ENCODE data around the gene STAT1. TPM values are rescaled to one million over a fixed set of nuclear protein-coding genes. Genes with fewer than 3 reads are reported as not detected.

STAT1 gene
- total and polyA plus RNA-seq, 2 donors (not counting 1 experiment from before 2014, with no cell fraction given): 128 to 171 TPM

GRCh38 chr2:190970160-190970559 lies 43.8 kb downstream of the STAT1 start:
- Histone ChIP-seq H4K20me1 (ENCODE audit: control insufficient read depth, extremely low read depth, insufficient read depth, low read length) (no peaks in the 10 kb centered on the region), H3K4me2 (ENCODE audit: extremely low read depth, insufficient read depth, low read length) (no peak overlapping the region), H3K36me3 (ENCODE audit: control insufficient read depth, insufficient read depth, low read length) (peaks cover 23% of the 10 kb centered on the region), H3K4me1 (ENCODE audit: control insufficient read depth, extremely low read depth, insufficient read depth, low read length) (peaks cover 5% of the 10 kb centered on the region), H3K27me3 (ENCODE audit: control insufficient read depth, insufficient read depth, low read length) (no peaks in the 10 kb centered on the region), H3K9ac (ENCODE audit: insufficient read depth, low read length) (no peak overlapping the region), H3K79me2 (ENCODE audit: control insufficient read depth, insufficient read depth, low read length) (no peaks in the 10 kb centered on the region), H2AFZ (ENCODE audit: low read length) (no peak overlapping the region), H3K27ac (ENCODE audit: insufficient read depth, low read length) (no peak overlapping the region), H3K9me3 (ENCODE audit: control insufficient read depth, insufficient read depth, low read depth, low read length) (no peaks in the 10 kb centered on the region), H3K4me3 (replicated peaks in 1 of 4; ENCODE audit: control extremely low read depth in 1 of 4, insufficient read depth in 1 of 4, low read depth in 3 of 4, low read length in 4 of 4) (no peak overlapping the region)
- no peak for TF ChIP-seq EZH2 (IDR thresholded peaks at IDR 0.05; ENCODE audit: low read length, missing control alignments)
- no peak for TF ChIP-seq CTCF (conservative IDR thresholded peaks at IDR 0.05 in 1 of 2, IDR thresholded peaks at IDR 0.05 in 1 of 2; ENCODE audit: low read depth in 1 of 2, low read length in 2 of 2)
- DNase-seq (ENCODE audit: low read depth in 2 of 2): no peak

GRCh38 chr2:190968522-190968921 lies 45.4 kb downstream of the STAT1 start:
- no peaks in the 10 kb centered on the region for H3K9me3 ChIP-seq (ENCODE audit: control insufficient read depth, insufficient read depth, low read depth, low read length)
- H3K36me3 ChIP-seq (ENCODE audit: control insufficient read depth, insufficient read depth, low read length): peaks cover 18% of the 10 kb centered on the region
- no peak overlapping the region for H3K4me3 ChIP-seq (replicated peaks in 1 of 4; ENCODE audit: control extremely low read depth in 1 of 4, insufficient read depth in 1 of 4, low read depth in 3 of 4, low read length in 4 of 4)
- no peak overlapping the region for H2AFZ ChIP-seq (ENCODE audit: low read length)
- no peak for DNase-seq (ENCODE audit: low read depth in 2 of 2)
- H3K9ac ChIP-seq (ENCODE audit: insufficient read depth, low read length): no peak overlapping the region
- H3K27ac ChIP-seq (ENCODE audit: insufficient read depth, low read length): no peak overlapping the region
- TF ChIP-seq EZH2 (IDR thresholded peaks at IDR 0.05; ENCODE audit: low read length, missing control alignments) (no peak), CTCF (conservative IDR thresholded peaks at IDR 0.05 in 1 of 2, IDR thresholded peaks at IDR 0.05 in 1 of 2; ENCODE audit: low read depth in 1 of 2, low read length in 2 of 2) (no peak)
- peaks cover 2% of the 10 kb centered on the region for H3K4me1 ChIP-seq (ENCODE audit: control insufficient read depth, extremely low read depth, insufficient read depth, low read length)
- no peaks in the 10 kb centered on the region for H3K79me2 ChIP-seq (ENCODE audit: control insufficient read depth, insufficient read depth, low read length)
- no peaks in the 10 kb centered on the region for H4K20me1 ChIP-seq (ENCODE audit: control insufficient read depth, extremely low read depth, insufficient read depth, low read length)
- no peaks in the 10 kb centered on the region for H3K27me3 ChIP-seq (ENCODE audit: control insufficient read depth, insufficient read depth, low read length)
- H3K4me2 ChIP-seq (ENCODE audit: extremely low read depth, insufficient read depth, low read length): no peak overlapping the region

GRCh38 chr2:190965580-190966222 lies 48.3 kb downstream of the STAT1 start:
- Histone ChIP-seq H3K79me2 (ENCODE audit: control insufficient read depth, insufficient read depth, low read length) (no peaks in the 10 kb centered on the region), H3K4me3 (replicated peaks in 1 of 4; ENCODE audit: control extremely low read depth in 1 of 4, insufficient read depth in 1 of 4, low read depth in 3 of 4, low read length in 4 of 4) (no peak overlapping the region), H3K27ac (ENCODE audit: insufficient read depth, low read length) (no peak overlapping the region), H3K4me2 (ENCODE audit: extremely low read depth, insufficient read depth, low read length) (no peak overlapping the region), H3K4me1 (ENCODE audit: control insufficient read depth, extremely low read depth, insufficient read depth, low read length) (no peaks in the 10 kb centered on the region), H3K9me3 (ENCODE audit: control insufficient read depth, insufficient read depth, low read depth, low read length) (no peaks in the 10 kb centered on the region), H3K27me3 (ENCODE audit: control insufficient read depth, insufficient read depth, low read length) (no peaks in the 10 kb centered on the region), H3K36me3 (ENCODE audit: control insufficient read depth, insufficient read depth, low read length) (peaks cover 6% of the 10 kb centered on the region), H3K9ac (ENCODE audit: insufficient read depth, low read length) (no peak overlapping the region), H4K20me1 (ENCODE audit: control insufficient read depth, extremely low read depth, insufficient read depth, low read length) (no peaks in the 10 kb centered on the region), H2AFZ (ENCODE audit: low read length) (no peak overlapping the region)
- no peak for TF ChIP-seq EZH2 (IDR thresholded peaks at IDR 0.05; ENCODE audit: low read length, missing control alignments)
- TF ChIP-seq CTCF (conservative IDR thresholded peaks at IDR 0.05 in 1 of 2, IDR thresholded peaks at IDR 0.05 in 1 of 2; ENCODE audit: low read depth in 1 of 2, low read length in 2 of 2): no peak
- DNase-seq (ENCODE audit: low read depth in 2 of 2): no peak
